Osteoblast (primary cell): ENCODE results near the gene COMMD10. TPM values are rescaled to one million over a fixed set of nuclear protein-coding genes. Genes with fewer than 3 reads are reported as not detected.

Experiments
- DNase-seq: peaks from one replicate; pipeline ENCODE4 v3.0.0; 2011; ENCODE audit warnings: low spot score, mixed read lengths; ENCODE audit not compliant: insufficient read length; ENCODE audit errors: missing footprints
- H2AFZ ChIP-seq: 2 replicates; pipeline ENCODE4 v1.6.0; 2011; ENCODE audit warnings: mild to moderate bottlenecking, low read length
- H3K27ac ChIP-seq: 2 replicates; pipeline ENCODE4 v1.5.1; 2011; ENCODE audit warnings: mild to moderate bottlenecking, low read depth, low read length, moderate library complexity
- H3K27me3 ChIP-seq: 2 replicates; pipeline ENCODE4 v1.6.0; 2012; ENCODE audit warnings: mild to moderate bottlenecking, control low read depth, inconsistent platforms, low read length, moderate library complexity; ENCODE audit not compliant: insufficient read depth
- H3K36me3 ChIP-seq: 2 replicates; pipeline ENCODE4 v1.5.1; 2011; ENCODE audit warnings: mild to moderate bottlenecking, low read length, control low read depth, moderate library complexity; ENCODE audit not compliant: insufficient read depth
- H3K4me1 ChIP-seq: 2 replicates; pipeline ENCODE4 v1.5.1; 2011; ENCODE audit warnings: mild to moderate bottlenecking, low read length, control low read depth, moderate library complexity; ENCODE audit not compliant: insufficient read depth
- H3K4me2 ChIP-seq: 2 replicates; pipeline ENCODE4 v1.6.0; 2011; ENCODE audit warnings: mild to moderate bottlenecking, low read length; ENCODE audit not compliant: insufficient read depth
- H3K4me3 ChIP-seq: fragments of 200-600 bp; sonication (generic); 3 replicates; pipeline ENCODE4 v1.5.1; 2012; ENCODE audit warnings: mild to moderate bottlenecking, low read length, inconsistent platforms; ENCODE audit not compliant: insufficient read depth
- H3K79me2 ChIP-seq: 2 replicates; pipeline ENCODE4 v1.6.0; 2012; ENCODE audit warnings: mild to moderate bottlenecking, low read length, control low read depth, inconsistent platforms; ENCODE audit not compliant: insufficient read depth
- H3K9me3 ChIP-seq: 2 replicates; pipeline ENCODE4 v1.5.1; 2011; ENCODE audit warnings: low read depth, low read length, control low read depth
- H4K20me1 ChIP-seq: 2 replicates; pipeline ENCODE4 v1.6.0; 2012; ENCODE audit warnings: mild to moderate bottlenecking, low read length, control low read depth; ENCODE audit not compliant: insufficient read depth
- CTCF ChIP-seq: IDR thresholded peaks from 2 replicates; pipeline ENCODE4 v1.5.1; 2011; ENCODE audit warnings: mild to moderate bottlenecking, low read depth, low read length, moderate library complexity; ENCODE audit errors: extremely low read depth
- total RNA-seq: library from RNA; depleted of rRNA; stranded (reverse); fragments of >200 nt; gene quantifications from 2 replicates; pipeline ENCODE4 v1.2.3, GENCODE V29; 2012

The COMMD10 gene
- total RNA-seq, 1 donor = 29.7 TPM

GRCh38 chr5:116144991-116145390, 60.2 kb downstream of the COMMD10 start:
- H3K4me3 ChIP-seq = no peak overlapping the region
- no peak for TF ChIP-seq CTCF
- peaks cover 4% of the 10 kb centered on the region for H3K4me1 ChIP-seq
- no peaks in the 10 kb centered on the region for H3K27me3 ChIP-seq
- H3K27ac ChIP-seq = no peak overlapping the region
- no peak for DNase-seq
- H2AFZ ChIP-seq = no peak overlapping the region
- peaks cover 2% of the 10 kb centered on the region for H3K79me2 ChIP-seq
- H4K20me1 ChIP-seq = no peaks in the 10 kb centered on the region
- H3K36me3 ChIP-seq = no peaks in the 10 kb centered on the region
- no peaks in the 10 kb centered on the region for H3K9me3 ChIP-seq
- H3K4me2 ChIP-seq = no peak overlapping the region

DNA sequence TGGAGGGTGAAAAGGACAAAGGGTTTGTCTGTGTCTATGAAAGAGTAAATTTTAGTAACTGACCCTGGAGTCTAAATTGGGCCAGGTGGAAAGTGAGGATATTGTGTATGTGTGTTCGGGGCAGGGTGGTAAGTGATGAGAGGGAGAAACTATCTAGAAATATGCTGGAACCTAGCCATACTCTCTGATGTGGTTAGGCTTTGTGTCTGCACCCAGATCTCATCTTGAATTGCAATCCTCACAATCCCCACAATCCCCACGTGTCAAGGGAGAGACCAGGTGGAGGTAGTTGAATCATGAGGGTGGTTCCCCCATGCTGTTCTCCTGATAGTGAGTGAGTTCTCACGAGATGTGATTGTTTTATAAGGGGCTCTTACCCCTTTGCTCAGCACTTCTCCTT, 60.6 kb downstream of the COMMD10 start:
- Histone ChIP-seq H3K4me1 (peaks cover 4% of the 10 kb centered on the region), H2AFZ (no peak overlapping the region), H3K79me2 (peaks cover 2% of the 10 kb centered on the region), H3K27ac (no peak overlapping the region), H3K4me3 (no peak overlapping the region), H3K36me3 (no peaks in the 10 kb centered on the region), H3K27me3 (no peaks in the 10 kb centered on the region), H3K9me3 (no peaks in the 10 kb centered on the region), H4K20me1 (no peaks in the 10 kb centered on the region), H3K4me2 (no peak overlapping the region)
- TF ChIP-seq CTCF = no peak
- no peak for DNase-seq

DNA sequence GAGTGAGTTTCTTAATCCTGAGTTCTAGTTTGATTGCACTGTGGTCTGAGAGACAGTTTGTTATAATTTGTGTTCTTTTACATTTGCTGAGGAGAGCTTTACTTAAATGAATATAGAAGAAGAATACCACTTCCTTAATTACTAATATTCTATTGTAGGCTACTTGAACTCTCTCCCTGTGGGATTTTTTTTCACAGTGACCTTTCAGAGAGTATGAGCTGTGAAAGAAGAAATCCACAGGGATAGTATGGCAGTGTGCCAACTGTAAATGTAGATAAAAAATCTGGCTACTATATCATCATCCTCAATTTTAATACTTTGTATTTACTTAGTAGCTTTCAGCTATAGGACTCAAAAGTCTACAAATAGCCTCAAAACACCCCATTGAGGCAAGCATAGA, 67.3 kb downstream of the COMMD10 start:
- TF ChIP-seq CTCF = no peak
- Histone ChIP-seq H3K36me3 (no peaks in the 10 kb centered on the region), H2AFZ (no peak overlapping the region), H3K4me2 (no peak overlapping the region), H3K4me1 (no peaks in the 10 kb centered on the region), H3K79me2 (no peaks in the 10 kb centered on the region), H3K4me3 (no peak overlapping the region), H3K27ac (no peak overlapping the region), H4K20me1 (no peaks in the 10 kb centered on the region), H3K27me3 (no peaks in the 10 kb centered on the region), H3K9me3 (no peaks in the 10 kb centered on the region)
- DNase-seq = no peak

- Histone ChIP-seq H3K27me3 (no peaks in the 10 kb centered on the region), H2AFZ (no peak overlapping the region), H3K4me2 (no peak overlapping the region), H3K27ac (no peak overlapping the region), H4K20me1 (no peaks in the 10 kb centered on the region), H3K79me2 (no peaks in the 10 kb centered on the region), H3K9me3 (no peaks in the 10 kb centered on the region), H3K4me1 (no peaks in the 10 kb centered on the region), H3K36me3 (no peaks in the 10 kb centered on the region), H3K4me3 (no peak overlapping the region)
- no peak for DNase-seq
- TF ChIP-seq CTCF = no peak
Measured at GRCh38 chr5:116153687-116154174, 68.9 kb downstream of the COMMD10 start.
